Gastrocnemius medialis (tissue), 4 donors: ENCODE data around the gene ATP9B. TPM values are rescaled to one million over a fixed set of nuclear protein-coding genes. Genes with fewer than 3 reads are reported as not detected.

ENCODE experiments used
- ATAC-seq, 2 donors: fragments of 150-250 bp; one replicate each; pipeline ENCODE4 v1.9.1; 2016
- DNase-seq, 2 donors: peaks; one replicate each; pipeline ENCODE4 v3.0.0-alpha.2; 2019
- H3K27ac ChIP-seq, 4 donors: fragments of 200-600 bp; sonication (generic); 1 replicate in 1 of 4; 2 replicates in 3 of 4; pipeline ENCODE4 v1.5.1; 2016 to 2018; ENCODE audit warnings: mild to moderate bottlenecking in 2 of 4, moderate library complexity in 1 of 4
- H3K27me3 ChIP-seq, 3 donors: fragments of 200-600 bp; sonication (generic) in 2 of 3; 1 replicate in 1 of 3; 2 replicates in 2 of 3; pipeline versions ENCODE4 v1.5.1 to v1.6.0; 2016 to 2019; ENCODE audit warnings: mild to moderate bottlenecking in 1 of 3, moderate library complexity in 1 of 3
- H3K36me3 ChIP-seq, 2 donors: fragments of 200-600 bp; sonication (generic) in 1 of 2; one replicate each; pipeline ENCODE4 v1.5.1; 2017 to 2018
- H3K4me1 ChIP-seq, 2 donors: fragments of 200-600 bp; sonication (generic) in 1 of 2; one replicate each; pipeline ENCODE4 v1.5.1; 2016 to 2017; ENCODE audit warnings: mild to moderate bottlenecking in 2 of 2
- H3K4me3 ChIP-seq, 4 donors: fragments of 200-600 bp; sonication (generic) in 3 of 4; 1 replicate in 1 of 4; 2 replicates in 3 of 4; pipeline ENCODE4 v1.5.1; 2016 to 2019; ENCODE audit warnings: mild to moderate bottlenecking in 2 of 4
- H3K9me3 ChIP-seq, 3 donors: fragments of 200-600 bp; sonication (generic) in 2 of 3; 1 replicate in 1 of 3; 2 replicates in 2 of 3; pipeline ENCODE4 v1.5.1; 2016 to 2019
- CTCF ChIP-seq, 5 experiments: fragments of 450-650 bp in 3 of 5; fragments of 200-600 bp in 2 of 5; sonication (generic) in 2 of 5; IDR thresholded peaks in 4 of 5; conservative IDR thresholded peaks in 1 of 5; 1 replicate in 4 of 5; 2 replicates in 1 of 5; pipeline ENCODE4 v1.5.1; 2016 to 2019; ENCODE audit warnings: antibody characterized with exemption in 5 of 5, mild to moderate bottlenecking in 3 of 5, moderate library complexity in 3 of 5
- POLR2A ChIP-seq, 2 donors: fragments of 450-650 bp; IDR thresholded peaks; one replicate each; pipeline ENCODE4 v1.6.1; 2017; ENCODE audit warnings: antibody characterized with exemption in 2 of 2, mild to moderate bottlenecking in 2 of 2, moderate library complexity in 2 of 2
- in situ Hi-C, 4 donors: fragments of 200-750 bp; cut with MboI; loops; one replicate each; pipeline versions ENCODE4 v1.15.0 to v1.8.0; 2017; ENCODE audit warnings: low sequenced_read_pairs in 4 of 4
- intact Hi-C: fragments of 100-400 bp; cut with DNase I; formaldehyde crosslinking; loops from one replicate; pipeline ENCODE4 v1.15.1; 2023; ENCODE audit warnings: low total_unique reads
- total RNA-seq, 4 donors: library from RNA; depleted of rRNA; stranded (reverse); fragments of >200 nt; gene quantifications; one replicate each; pipeline versions ENCODE4 v1.1.0 to v1.2.3, GENCODE V29; 2016

Gene ATP9B
- total RNA-seq, 4 donors from 2014 or later, result 9.9 to 33.6 (median 18.6) TPM

DNA sequence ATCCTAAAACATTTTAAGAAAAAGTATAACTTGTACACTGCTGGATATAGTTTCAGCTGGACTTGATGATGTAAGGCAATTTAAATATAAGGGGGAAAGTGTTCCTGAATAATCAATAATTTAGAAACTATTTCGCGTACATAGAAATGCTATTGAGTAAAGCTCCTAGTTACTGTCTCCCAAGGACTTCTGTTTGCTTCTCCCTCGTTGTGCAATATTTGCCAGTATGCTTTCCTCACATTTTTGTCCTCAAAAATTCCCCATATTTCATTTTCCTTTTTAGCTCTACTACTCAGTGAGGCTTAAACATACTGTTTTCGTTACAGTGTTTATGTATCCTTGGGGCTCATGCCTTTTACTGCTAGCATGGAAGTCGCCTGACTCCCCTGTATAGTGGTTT is 36.9 kb downstream of the ATP9B start:
- DNase-seq (no peak), ATAC-seq (no peak)
- in situ Hi-C loops, result no loop called here
- Histone ChIP-seq H3K27me3 (no peaks in the 10 kb centered on the region), H3K27ac (no peak overlapping the region), H3K9me3 (no peaks in the 10 kb centered on the region), H3K4me1 (peaks cover 16 to 38% of the 10 kb centered on the region in 2 donors), H3K4me3 (no peak overlapping the region), H3K36me3 (no peaks in the 10 kb centered on the region)
- intact Hi-C loops, result no loop called here
- TF ChIP-seq CTCF (IDR thresholded peaks at IDR 0.05 in 4 of 5, conservative IDR thresholded peaks at IDR 0.05 in 1 of 5), result no peak
- TF ChIP-seq POLR2A (IDR thresholded peaks at IDR 0.05), result no peak

DNA sequence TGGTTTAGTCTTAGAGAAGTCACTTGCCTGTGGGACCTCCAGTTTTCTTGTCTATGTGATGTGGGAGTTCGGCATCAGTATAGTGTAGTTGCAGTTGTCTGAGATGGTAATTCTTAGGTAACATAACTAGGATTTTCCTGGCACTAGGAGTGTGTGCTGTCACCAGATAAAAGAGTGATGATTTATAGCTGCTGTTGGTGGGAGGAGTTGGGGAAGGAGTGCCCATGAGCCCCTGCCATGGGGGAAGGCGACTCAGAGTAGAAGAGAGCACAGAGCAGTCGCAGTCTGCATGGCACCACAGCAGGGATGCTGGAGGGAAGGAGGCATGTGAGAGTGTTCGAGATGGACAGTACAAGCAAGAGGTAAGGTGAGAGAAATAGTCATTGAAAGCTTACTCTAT is 38.7 kb downstream of the ATP9B start:
- peaks cover 6 to 25% of the 10 kb centered on the region in 2 donors for H3K4me1 ChIP-seq
- intact Hi-C loops, result no loop called here
- in situ Hi-C loops, result no loop called here
- H3K36me3 ChIP-seq, result no peaks in the 10 kb centered on the region
- H3K27me3 ChIP-seq, result no peaks in the 10 kb centered on the region
- ATAC-seq, result no peak
- TF ChIP-seq CTCF (IDR thresholded peaks at IDR 0.05 in 4 of 5, conservative IDR thresholded peaks at IDR 0.05 in 1 of 5) (no peak), POLR2A (IDR thresholded peaks at IDR 0.05) (no peak)
- no peak overlapping the region for H3K4me3 ChIP-seq
- no peak overlapping the region for H3K27ac ChIP-seq
- DNase-seq, result no peak
- H3K9me3 ChIP-seq, result no peaks in the 10 kb centered on the region

- no peak for DNase-seq
- H3K27ac ChIP-seq, result no peak overlapping the region
- TF ChIP-seq POLR2A (IDR thresholded peaks at IDR 0.05) (no peak), CTCF (IDR thresholded peaks at IDR 0.05 in 4 of 5, conservative IDR thresholded peaks at IDR 0.05 in 1 of 5) (no peak)
- intact Hi-C loops (no loop called here), in situ Hi-C loops (no loop called here)
- no peaks in the 10 kb centered on the region for H3K27me3 ChIP-seq
- no peaks in the 10 kb centered on the region for H3K9me3 ChIP-seq
- peaks cover 6 to 25% of the 10 kb centered on the region in 2 donors for H3K4me1 ChIP-seq
- no peaks in the 10 kb centered on the region for H3K36me3 ChIP-seq
- peak in 1 of 2 donors; percentile 14 for ATAC-seq
- no peak overlapping the region for H3K4me3 ChIP-seq
Observed at GRCh38 chr18:79108549-79109215, 39.5 kb downstream of the ATP9B start.

DNA sequence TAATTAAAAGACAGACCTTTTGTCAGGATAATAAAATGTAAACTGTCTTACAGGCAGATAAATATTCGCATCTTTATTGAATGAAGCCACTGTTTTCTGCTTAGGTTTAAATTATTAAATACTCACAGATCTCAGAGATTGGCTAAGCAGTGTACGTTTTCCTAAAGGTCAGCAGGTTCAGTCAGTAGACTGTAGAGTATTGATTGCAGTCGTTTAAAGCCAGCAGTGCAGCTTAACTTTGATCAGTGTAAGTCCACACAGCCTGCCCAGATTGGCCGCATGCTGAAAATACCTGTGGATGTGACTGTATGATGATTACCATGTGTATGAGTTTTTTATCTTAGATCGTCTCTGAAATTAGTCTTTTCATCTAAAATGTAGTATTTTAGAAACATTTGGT is 42.3 kb downstream of the ATP9B start:
- no peak overlapping the region for H3K4me3 ChIP-seq
- DNase-seq (no peak), ATAC-seq (no peak)
- peaks cover 0 to 8% of the 10 kb centered on the region in 2 donors for H3K36me3 ChIP-seq
- intact Hi-C loops (no loop called here), in situ Hi-C loops (no loop called here)
- H3K27me3 ChIP-seq, result no peaks in the 10 kb centered on the region
- TF ChIP-seq POLR2A (IDR thresholded peaks at IDR 0.05) (no peak), CTCF (IDR thresholded peaks at IDR 0.05 in 4 of 5, conservative IDR thresholded peaks at IDR 0.05 in 1 of 5) (no peak)
- no peak overlapping the region for H3K27ac ChIP-seq
- H3K4me1 ChIP-seq, result peaks cover 6 to 14% of the 10 kb centered on the region in 2 donors
- H3K9me3 ChIP-seq, result no peaks in the 10 kb centered on the region

- ATAC-seq, result peak; percentile 73 to 97
- no peaks in the 10 kb centered on the region for H3K9me3 ChIP-seq
- intact Hi-C loops, result no loop called here
- H3K27ac ChIP-seq, result peak overlapping the region; percentile 11 to 26 (median 14)
- in situ Hi-C loops, result no loop called here
- DNase-seq, result peak; percentile 13 to 60
- H3K36me3 ChIP-seq, result peaks cover 0 to 8% of the 10 kb centered on the region in 2 donors
- no peak for TF ChIP-seq POLR2A (IDR thresholded peaks at IDR 0.05)
- no peak for TF ChIP-seq CTCF (IDR thresholded peaks at IDR 0.05 in 4 of 5, conservative IDR thresholded peaks at IDR 0.05 in 1 of 5)
- no peak overlapping the region for H3K4me3 ChIP-seq
- no peaks in the 10 kb centered on the region for H3K27me3 ChIP-seq
- peaks cover 7 to 14% of the 10 kb centered on the region in 2 donors for H3K4me1 ChIP-seq
Observed at GRCh38 chr18:79117385-79117784, 48.2 kb downstream of the ATP9B start.
